H1 (cell line): Measurements from ENCODE around the gene SMURF2. TPM values are rescaled to one million over a fixed set of nuclear protein-coding genes. Genes with fewer than 3 reads are reported as not detected.

Source experiments
- CTCF ChIA-PET: fragments of 300-600 bp; sonication (Branson Sonifier 250); formaldehyde crosslinking; loops from one replicate; lab custom pipeline; 2021; ENCODE audit not compliant: partially characterized antibody; lab: Charles Lee
- POLR2A ChIA-PET: fragments of 300-600 bp; sonication (Branson Sonifier 250); formaldehyde crosslinking; loops from one replicate; lab custom pipeline; 2021; ENCODE audit warnings: inconsistent platforms; ENCODE audit not compliant: partially characterized antibody; lab: Charles Lee
- DNase-seq, 2 experiments: peaks; one replicate each; pipeline versions ENCODE4 v3.0.0 to v3.0.0-alpha.2; 2010 to 2022; ENCODE audit warnings: low spot score in 2 of 2, low read depth in 1 of 2, mixed read lengths in 1 of 2
- FAIRE-seq: peaks from 2 replicates; lab custom pipeline; 2011; peaks lifted over from hg19 to GRCh38; lab: Jason Lieb, UNC
- H2AFZ ChIP-seq: 2 replicates; pipeline ENCODE4 v1.8.1; 2012; ENCODE audit warnings: low read length, inconsistent platforms
- H2AK5ac ChIP-seq: 2 replicates; pipeline ENCODE4 v1.6.1; 2013; ENCODE audit warnings: low read depth, low read length
- H2BK120ac ChIP-seq: replicated peaks from 2 replicates; pipeline ENCODE3; 2013; ENCODE audit warnings: low read depth, low read length, inconsistent platforms
- H2BK12ac ChIP-seq: 2 replicates; pipeline ENCODE4 v1.6.1; 2013; ENCODE audit warnings: low read depth, low read length
- H2BK15ac ChIP-seq: 2 replicates; pipeline ENCODE4 v1.6.1; 2013; ENCODE audit warnings: low read length
- H2BK20ac ChIP-seq: 2 replicates; pipeline ENCODE4 v1.6.1; 2013; ENCODE audit warnings: low read length
- H2BK5ac ChIP-seq: 2 replicates; pipeline ENCODE4 v1.6.1; 2013; ENCODE audit warnings: low read depth, low read length
- H3K14ac ChIP-seq: 2 replicates; pipeline ENCODE4 v1.6.1; 2013; ENCODE audit warnings: inconsistent platforms; ENCODE audit not compliant: insufficient read length
- H3K18ac ChIP-seq: 2 replicates; pipeline ENCODE4 v1.6.1; 2013; ENCODE audit warnings: low read length; ENCODE audit errors: extremely low read depth
- H3K23ac ChIP-seq: 2 replicates; pipeline ENCODE4 v1.6.1; 2013; ENCODE audit warnings: inconsistent platforms; ENCODE audit not compliant: insufficient read length
- H3K23me2 ChIP-seq: 2 replicates; pipeline ENCODE4 v1.6.1; 2013; ENCODE audit warnings: low read depth, low read length
- H3K27ac ChIP-seq: 2 replicates; pipeline ENCODE4 v1.6.1; 2011; ENCODE audit warnings: low read depth, low read length, inconsistent platforms
- H3K27me3 ChIP-seq, 4 experiments: replicated peaks in 1 of 4; 1 replicate in 1 of 4; 2 replicates in 3 of 4; pipeline versions ENCODE4 v1.6.1 to v1.8.1; 2011 to 2013; ENCODE audit warnings: low read length in 3 of 4, mild to moderate bottlenecking in 3 of 4, inconsistent platforms in 2 of 4, mixed read lengths in 2 of 4, moderate library complexity in 1 of 4; ENCODE audit not compliant: control insufficient read depth in 3 of 4, insufficient read depth in 3 of 4; ENCODE audit errors: extremely low read depth in 1 of 4
- H3K36me3 ChIP-seq, 4 experiments: 2 replicates each; pipeline versions ENCODE4 v1.6.1 to v1.8.1; 2011 to 2013; ENCODE audit warnings: mild to moderate bottlenecking in 4 of 4, low read length in 3 of 4, moderate library complexity in 2 of 4, control low read depth in 1 of 4, inconsistent platforms in 1 of 4; ENCODE audit not compliant: insufficient read depth in 4 of 4, control insufficient read depth in 2 of 4
- H3K4ac ChIP-seq: replicated peaks from 2 replicates; pipeline ENCODE3; 2013; ENCODE audit warnings: low read length, low read depth, mixed read lengths, inconsistent platforms; ENCODE audit not compliant: insufficient read length
- H3K4me1 ChIP-seq, 4 experiments: replicated peaks in 1 of 4; 1 replicate in 1 of 4; 2 replicates in 3 of 4; pipeline versions ENCODE4 v1.6.1 to v1.8.1; 2011 to 2013; ENCODE audit warnings: low read length in 3 of 4, inconsistent platforms in 2 of 4, mixed read lengths in 1 of 4; ENCODE audit not compliant: insufficient read depth in 4 of 4, control insufficient read depth in 3 of 4
- H3K4me2 ChIP-seq, 2 experiments: 2 replicates each; pipeline versions ENCODE4 v1.6.1 to v1.8.1; 2011 to 2013; ENCODE audit warnings: low read depth in 2 of 2, low read length in 2 of 2, control low read depth in 1 of 2, inconsistent platforms in 1 of 2, mild to moderate bottlenecking in 1 of 2; ENCODE audit not compliant: insufficient read depth in 1 of 2
- H3K4me3 ChIP-seq, 4 experiments: fragments of 200-600, 300-600 bp in 1 of 4; sonication (generic), shearing (Covaris generic), sonication (Bioruptor Twin) in 1 of 4; 2 replicates each; pipeline versions ENCODE4 v1.5.1 to v1.8.1; 2011 to 2016; ENCODE audit warnings: low read length in 4 of 4, low read depth in 3 of 4, control low read depth in 2 of 4, inconsistent platforms in 2 of 4, mild to moderate bottlenecking in 2 of 4, mixed read lengths in 1 of 4, moderate library complexity in 1 of 4; ENCODE audit not compliant: insufficient read depth in 2 of 4; ENCODE audit errors: extremely low read depth in 1 of 4
- H3K56ac ChIP-seq: replicated peaks from 2 replicates; pipeline ENCODE3; 2013; ENCODE audit warnings: low read depth, mild to moderate bottlenecking, mixed read lengths, low read length, inconsistent platforms; ENCODE audit not compliant: insufficient read length
- H3K79me1 ChIP-seq: 2 replicates; pipeline ENCODE4 v1.6.1; 2013; ENCODE audit warnings: low read depth, low read length, control low read depth
- H3K79me2 ChIP-seq, 2 experiments: 2 replicates each; pipeline versions ENCODE4 v1.6.1 to v1.8.1; 2012 to 2013; ENCODE audit warnings: low read length in 2 of 2, mild to moderate bottlenecking in 2 of 2, inconsistent platforms in 1 of 2; ENCODE audit not compliant: insufficient read depth in 2 of 2, control insufficient read depth in 1 of 2
- H3K9ac ChIP-seq, 4 experiments: replicated peaks in 1 of 4; 1 replicate in 1 of 4; 2 replicates in 3 of 4; pipeline versions ENCODE4 v1.6.1 to v1.8.1; 2011 to 2013; ENCODE audit warnings: low read depth in 3 of 4, low read length in 3 of 4, control low read depth in 2 of 4, mild to moderate bottlenecking in 2 of 4, moderate library complexity in 2 of 4, inconsistent platforms in 1 of 4; ENCODE audit errors: extremely low read depth in 1 of 4
- H3K9me3 ChIP-seq, 2 experiments: 2 replicates each; pipeline versions ENCODE4 v1.6.1 to v1.8.1; 2012 to 2013; ENCODE audit warnings: mild to moderate bottlenecking in 2 of 2, moderate library complexity in 2 of 2, control low read depth in 1 of 2, inconsistent platforms in 1 of 2, low read depth in 1 of 2, low read length in 1 of 2, mixed read lengths in 1 of 2; ENCODE audit not compliant: insufficient read depth in 2 of 2
- H4K20me1 ChIP-seq, 2 experiments: replicated peaks in 1 of 2; 2 replicates each; pipeline versions ENCODE3 to v1.8.1; 2011 to 2013; ENCODE audit warnings: inconsistent platforms in 2 of 2, low read length in 2 of 2, mild to moderate bottlenecking in 1 of 2; ENCODE audit not compliant: insufficient read depth in 2 of 2, control insufficient read depth in 1 of 2
- H4K5ac ChIP-seq: 2 replicates; pipeline ENCODE4 v1.6.1; 2013; ENCODE audit warnings: low read length, low read depth, mixed read lengths, inconsistent platforms; ENCODE audit not compliant: insufficient read length
- H4K8ac ChIP-seq: 2 replicates; pipeline ENCODE4 v1.8.0; 2013; ENCODE audit warnings: mild to moderate bottlenecking, moderate library complexity, low read length, inconsistent platforms; ENCODE audit not compliant: insufficient read depth; ENCODE audit errors: extremely low read depth
- H4K91ac ChIP-seq: replicated peaks from 2 replicates; pipeline ENCODE3; 2013; ENCODE audit warnings: low read length, mixed read lengths, inconsistent platforms; ENCODE audit not compliant: insufficient read length
- CREB1 ChIP-seq: IDR thresholded peaks from 2 replicates; pipeline ENCODE4 v1.6.1; 2012; ENCODE audit warnings: inconsistent platforms
- EGR1 ChIP-seq: IDR thresholded peaks from 2 replicates; pipeline ENCODE4 v1.6.1; 2011; ENCODE audit warnings: low read depth, low read length, borderline replicate concordance
- KDM1A ChIP-seq: fragments of 200-600, 300-600 bp; sonication (generic); IDR thresholded peaks from 2 replicates; pipeline ENCODE4 v1.7.1; 2016; ENCODE audit warnings: mild to moderate bottlenecking, low read length, borderline replicate concordance
- NANOG ChIP-seq: IDR thresholded peaks from 2 replicates; pipeline ENCODE4 v1.6.1; 2011; ENCODE audit warnings: low read length, low read depth, mild to moderate bottlenecking, inconsistent platforms; ENCODE audit not compliant: insufficient read depth, poor library complexity, severe bottlenecking
- POU5F1 ChIP-seq: IDR thresholded peaks from 2 replicates; pipeline ENCODE4 v1.6.1; 2011; ENCODE audit warnings: low read depth, mild to moderate bottlenecking, low read length, moderate library complexity
- RFX5 ChIP-seq: IDR thresholded peaks from 2 replicates; pipeline ENCODE4 v1.6.1; 2011; ENCODE audit warnings: low read depth, low read length, improper control_type of control experiment, borderline replicate concordance
- SIRT6 ChIP-seq: IDR thresholded peaks from one replicate; pipeline ENCODE4 v1.7.1; 2012; ENCODE audit warnings: low read length, inconsistent platforms
- TBP ChIP-seq: IDR thresholded peaks from 2 replicates; pipeline ENCODE4 v1.6.1; 2011; ENCODE audit warnings: low read depth, low read length, improper control_type of control experiment
- TEAD4 ChIP-seq: IDR thresholded peaks from 2 replicates; pipeline ENCODE4 v1.6.1; 2012; ENCODE audit warnings: low read depth, low read length, inconsistent platforms, mixed read lengths
- WGBS, 2 experiments: shearing (Covaris generic) in 1 of 2; methylation state at CpG; one replicate each; pipeline versions ENCODE4 v1.1.6 to v1.1.7; 2013 to 2015; ENCODE audit warnings: low lambda C conversion rate in 2 of 2, mixed read lengths in 2 of 2, inconsistent platforms in 1 of 2, low coverage in 1 of 2, missing lambda C conversion rate in 1 of 2; ENCODE audit not compliant: insufficient replicate concordance in 2 of 2, insufficient coverage in 1 of 2, insufficient read length in 1 of 2; ENCODE audit errors: extremely low coverage in 1 of 2, missing lambda C conversion rate in 1 of 2; 5-methylcytosine and 5-hydroxymethylcytosine counted together
- polyA plus RNA-seq, 7 experiments: library from polyadenylated mRNA; depleted of rRNA in 3 of 7; stranded (reverse) in 5 of 7; unstranded in 2 of 7; fragments of >200 nt in 5 of 7; fragments of 200-250 nt in 2 of 7; gene quantifications; 1 replicate in 5 of 7; 2 replicates in 1 of 7; 4 replicates in 1 of 7; pipeline versions ENCODE4 v1.2.1 to v1.2.3, GENCODE V29; 2011 to 2013; ENCODE audit warnings: missing spikeins in 2 of 7, mixed read lengths in 2 of 7
- total RNA-seq: library from RNA; stranded (reverse); fragmentation: NEBNext Ultra II Directional; extraction: Animal tissue kit (Norgen Biotek cat#: 25700); gene quantifications from 2 replicates; pipeline ENCODE4 v1.2.1, GENCODE V29; 2021
- TF ChIP-seq, protein P1 (sequence below): IDR thresholded peaks from 2 replicates; pipeline ENCODE4 v1.6.1; 2011; ENCODE audit warnings: low read depth, mild to moderate bottlenecking, low read length; ENCODE audit not compliant: insufficient read depth
- TF ChIP-seq, protein P2 (sequence below): IDR thresholded peaks from 2 replicates; pipeline ENCODE4 v1.6.1; 2012; ENCODE audit warnings: inconsistent platforms

The SMURF2 gene
- total and polyA plus RNA-seq, 2 of the 8 experiments (the other 6 are each of a cell fraction or from before 2014, with no cell fraction given), result 7.2 to 29.2 TPM

DNA sequence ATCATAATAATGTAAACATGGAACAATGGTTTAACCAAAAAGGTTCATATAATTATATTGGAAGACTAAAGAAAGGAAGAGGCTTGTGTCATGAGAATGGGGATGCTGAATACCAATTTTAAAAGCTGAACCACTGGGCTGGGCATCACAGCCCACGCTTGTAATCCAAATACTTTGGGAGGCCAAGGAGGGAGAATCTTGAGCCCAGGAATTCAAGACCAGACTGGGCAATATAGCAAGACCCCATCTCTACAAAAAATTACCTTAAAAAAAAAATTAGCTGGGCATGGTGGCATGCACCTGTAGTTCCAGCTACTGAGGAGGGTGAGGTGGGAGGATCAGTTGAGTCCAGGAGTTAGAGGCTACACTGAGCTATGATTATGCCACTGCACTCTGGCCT lies 65.1 kb downstream of the SMURF2 start:
- DNase-seq (no peak), FAIRE-seq (no peak)
- H3K4me1 ChIP-seq, result no peaks in the 10 kb centered on the region
- H3K14ac ChIP-seq, result no peak overlapping the region
- H2BK20ac ChIP-seq, result no peak overlapping the region
- H4K91ac ChIP-seq, result no peak overlapping the region
- no peak overlapping the region for H2AK5ac ChIP-seq
- H2BK12ac ChIP-seq, result no peak overlapping the region
- H4K8ac ChIP-seq, result no peak overlapping the region
- no peak overlapping the region for H2BK15ac ChIP-seq
- peaks cover 0 to 3% of the 10 kb centered on the region in 2 experiments for H4K20me1 ChIP-seq
- H2BK5ac ChIP-seq, result no peak overlapping the region
- no peak overlapping the region for H3K56ac ChIP-seq
- no peak overlapping the region for H2BK120ac ChIP-seq
- WGBS, 2 experiments, result 95% methylated on average over 1 of the region's 1 CpG; no CpG with 5 or more reads in 1 of the 2 experiments
- H3K36me3 ChIP-seq, result peaks cover 0 to 14% (median 1%) of the 10 kb centered on the region in 4 experiments; a peak in 2 of 8 replicates
- H3K4me2 ChIP-seq, result no peak overlapping the region
- no peak overlapping the region for H3K4ac ChIP-seq
- peaks cover 0 to 6% of the 10 kb centered on the region in 2 experiments; a peak in 2 of 4 replicates for H3K79me2 ChIP-seq
- H3K23me2 ChIP-seq, result no peaks in the 10 kb centered on the region
- POLR2A ChIA-PET, result interaction anchor here (0.9 to 1.3 kb wide), 2 partner anchors 26 to 92 kb away, joined by 3 read pairs; no protein-coding TSS in a partner anchor
- H3K23ac ChIP-seq, result no peak overlapping the region
- no peak for TF ChIP-seq POU5F1
- no peak for TF ChIP-seq RFX5
- TF ChIP-seq, protein P1, sequence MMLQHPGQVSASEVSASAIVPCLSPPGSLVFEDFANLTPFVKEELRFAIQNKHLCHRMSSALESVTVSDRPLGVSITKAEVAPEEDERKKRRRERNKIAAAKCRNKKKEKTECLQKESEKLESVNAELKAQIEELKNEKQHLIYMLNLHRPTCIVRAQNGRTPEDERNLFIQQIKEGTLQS, result no peak
- TF ChIP-seq, protein P2, sequence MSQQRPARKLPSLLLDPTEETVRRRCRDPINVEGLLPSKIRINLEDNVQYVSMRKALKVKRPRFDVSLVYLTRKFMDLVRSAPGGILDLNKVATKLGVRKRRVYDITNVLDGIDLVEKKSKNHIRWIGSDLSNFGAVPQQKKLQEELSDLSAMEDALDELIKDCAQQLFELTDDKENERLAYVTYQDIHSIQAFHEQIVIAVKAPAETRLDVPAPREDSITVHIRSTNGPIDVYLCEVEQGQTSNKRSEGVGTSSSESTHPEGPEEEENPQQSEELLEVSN, result no peak
- no peak for TF ChIP-seq EGR1
- TF ChIP-seq TEAD4, result no peak
- TF ChIP-seq CREB1, result no peak
- no peak for TF ChIP-seq TBP
- no peak for TF ChIP-seq NANOG
- TF ChIP-seq KDM1A, result no peak
- TF ChIP-seq SIRT6, result no peak
- TF ChIP-seq, all 59 proteins: peak for 0
- Histone ChIP-seq H2AFZ (no peak overlapping the region), H3K79me1 (no peaks in the 10 kb centered on the region), H3K27ac (no peak overlapping the region), H3K27me3 (no peaks in the 10 kb centered on the region), H3K18ac (no peak overlapping the region), H3K9me3 (no peaks in the 10 kb centered on the region), H4K5ac (no peak overlapping the region), H3K9ac (no peak overlapping the region), H3K4me3 (no peak overlapping the region)
- CTCF ChIA-PET, result no interaction called here
